K562 (cell line): ENCODE data around the gene DDX23. TPM values are rescaled to one million over a fixed set of nuclear protein-coding genes. Genes with fewer than 3 reads are reported as not detected.

ENCODE experiments used
- MYNN ChIP-seq, 2 experiments: sonication (generic); formaldehyde crosslinking in 1 of 2; IDR thresholded peaks; 2 replicates each; pipeline versions ENCODE4 v1.5.0 to v1.6.1; 2016 to 2020; ENCODE audit warnings: antibody characterized with exemption in 1 of 2, missing genetic modification reagents in 1 of 2
- PCBP2 ChIP-seq: fragments of 200-400 bp; formaldehyde crosslinking; IDR thresholded peaks from 2 replicates; pipeline ENCODE4 v1.6.1; 2018; ENCODE audit warnings: low read length, low read depth, mild to moderate bottlenecking, moderate library complexity; ENCODE audit not compliant: poor library complexity, severe bottlenecking
- STAT6 ChIP-seq: sonication (generic); formaldehyde crosslinking; IDR thresholded peaks from 2 replicates; pipeline ENCODE4 v1.8.1; 2023; ENCODE audit warnings: mild to moderate bottlenecking, missing genetic modification reagents
- polyA plus RNA-seq, 8 experiments: library from polyadenylated mRNA; depleted of rRNA in 4 of 8; stranded (reverse) in 5 of 8; unstranded in 3 of 8; fragments of >200 nt; fragmentation: Nextera tagmentation in 2 of 8; fragmentation: Illumina TruSeq in 1 of 8; extraction: Ambion mirVana in 2 of 8; extraction: Trizol in 1 of 8; gene quantifications; 2 replicates each; pipeline versions ENCODE4 v1.2.1 to v1.2.3, GENCODE V29; 2011 to 2014; ENCODE audit warnings: inconsistent platforms in 1 of 8, missing spikeins in 1 of 8
- total RNA-seq, 7 experiments: library from RNA; depleted of rRNA in 6 of 7; stranded (reverse); fragments of >200 nt in 6 of 7; fragmentation: Illumina TruSeq in 2 of 7; extraction: Trizol in 2 of 7; gene quantifications; 2 replicates each; pipeline versions ENCODE4 v1.2.1 to v1.2.3, GENCODE V29; 2011 to 2021; ENCODE audit warnings: low replicate concordance in 1 of 7
- TF ChIP-seq, protein P1 (sequence below), 2 experiments: fragments of 450-650 bp; IDR thresholded peaks; 2 replicates each; pipeline ENCODE4 v1.6.1; 2016; ENCODE audit warnings: mild to moderate bottlenecking in 2 of 2, borderline replicate concordance in 1 of 2, low read depth in 1 of 2, moderate library complexity in 1 of 2
- TF ChIP-seq, protein P2 (sequence below), 2 experiments: fragments of 450-650 bp in 1 of 2; IDR thresholded peaks; 2 replicates each; pipeline ENCODE4 v1.6.1; 2011 to 2017; ENCODE audit warnings: low read depth in 2 of 2, antibody characterized with exemption in 1 of 2, borderline replicate concordance in 1 of 2, low read length in 1 of 2, mild to moderate bottlenecking in 1 of 2, mixed read lengths in 1 of 2; ENCODE audit not compliant: control insufficient read depth in 1 of 2

Gene DDX23
- total and polyA plus RNA-seq, 9 of the 15 experiments (the other 6 are each of a cell fraction or from before 2014, with no cell fraction given), result 32.4 to 138 (median 104) TPM

DNA sequence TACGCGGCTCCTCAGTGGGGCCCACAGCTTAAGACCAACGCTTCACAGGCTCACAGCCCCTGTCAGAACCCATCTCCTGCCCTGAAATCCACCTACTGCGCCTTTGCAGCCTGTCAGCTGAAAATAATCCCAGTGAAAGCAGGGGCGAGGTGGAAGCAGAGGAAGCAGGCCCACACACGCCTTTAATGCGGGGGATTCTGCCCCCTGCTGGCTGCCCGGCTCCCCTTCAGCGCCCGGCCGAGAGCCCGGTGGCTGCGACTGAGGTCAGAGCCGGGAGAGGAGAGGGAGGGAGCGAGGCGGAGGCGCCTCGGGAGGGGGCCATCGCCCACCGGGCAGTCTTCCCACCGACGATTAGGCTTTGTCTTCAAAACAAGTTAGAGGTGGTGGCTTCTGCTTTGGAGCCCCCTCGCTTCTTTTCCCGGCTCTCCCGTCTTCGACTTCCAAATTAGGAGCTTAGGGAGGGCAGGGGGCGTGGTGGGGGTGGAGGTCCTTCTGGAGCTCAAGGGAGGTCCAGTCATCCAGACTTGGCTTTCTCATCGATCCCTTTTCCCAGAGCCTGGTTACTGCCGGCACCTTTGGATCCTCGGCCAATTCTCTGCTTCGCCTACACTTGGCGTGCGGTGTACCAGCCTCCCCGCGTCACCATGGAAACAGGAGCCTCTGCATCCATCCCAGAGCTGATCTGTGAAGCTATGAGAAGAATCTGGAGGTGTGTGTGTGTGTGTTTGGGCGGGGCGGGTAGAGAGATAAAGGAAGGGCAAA, 38.9 kb upstream of the DDX23 start (continued):
- TF ChIP-seq STAT6 (CRISPR knock-in tag), result no peak
- TF ChIP-seq, protein P1, sequence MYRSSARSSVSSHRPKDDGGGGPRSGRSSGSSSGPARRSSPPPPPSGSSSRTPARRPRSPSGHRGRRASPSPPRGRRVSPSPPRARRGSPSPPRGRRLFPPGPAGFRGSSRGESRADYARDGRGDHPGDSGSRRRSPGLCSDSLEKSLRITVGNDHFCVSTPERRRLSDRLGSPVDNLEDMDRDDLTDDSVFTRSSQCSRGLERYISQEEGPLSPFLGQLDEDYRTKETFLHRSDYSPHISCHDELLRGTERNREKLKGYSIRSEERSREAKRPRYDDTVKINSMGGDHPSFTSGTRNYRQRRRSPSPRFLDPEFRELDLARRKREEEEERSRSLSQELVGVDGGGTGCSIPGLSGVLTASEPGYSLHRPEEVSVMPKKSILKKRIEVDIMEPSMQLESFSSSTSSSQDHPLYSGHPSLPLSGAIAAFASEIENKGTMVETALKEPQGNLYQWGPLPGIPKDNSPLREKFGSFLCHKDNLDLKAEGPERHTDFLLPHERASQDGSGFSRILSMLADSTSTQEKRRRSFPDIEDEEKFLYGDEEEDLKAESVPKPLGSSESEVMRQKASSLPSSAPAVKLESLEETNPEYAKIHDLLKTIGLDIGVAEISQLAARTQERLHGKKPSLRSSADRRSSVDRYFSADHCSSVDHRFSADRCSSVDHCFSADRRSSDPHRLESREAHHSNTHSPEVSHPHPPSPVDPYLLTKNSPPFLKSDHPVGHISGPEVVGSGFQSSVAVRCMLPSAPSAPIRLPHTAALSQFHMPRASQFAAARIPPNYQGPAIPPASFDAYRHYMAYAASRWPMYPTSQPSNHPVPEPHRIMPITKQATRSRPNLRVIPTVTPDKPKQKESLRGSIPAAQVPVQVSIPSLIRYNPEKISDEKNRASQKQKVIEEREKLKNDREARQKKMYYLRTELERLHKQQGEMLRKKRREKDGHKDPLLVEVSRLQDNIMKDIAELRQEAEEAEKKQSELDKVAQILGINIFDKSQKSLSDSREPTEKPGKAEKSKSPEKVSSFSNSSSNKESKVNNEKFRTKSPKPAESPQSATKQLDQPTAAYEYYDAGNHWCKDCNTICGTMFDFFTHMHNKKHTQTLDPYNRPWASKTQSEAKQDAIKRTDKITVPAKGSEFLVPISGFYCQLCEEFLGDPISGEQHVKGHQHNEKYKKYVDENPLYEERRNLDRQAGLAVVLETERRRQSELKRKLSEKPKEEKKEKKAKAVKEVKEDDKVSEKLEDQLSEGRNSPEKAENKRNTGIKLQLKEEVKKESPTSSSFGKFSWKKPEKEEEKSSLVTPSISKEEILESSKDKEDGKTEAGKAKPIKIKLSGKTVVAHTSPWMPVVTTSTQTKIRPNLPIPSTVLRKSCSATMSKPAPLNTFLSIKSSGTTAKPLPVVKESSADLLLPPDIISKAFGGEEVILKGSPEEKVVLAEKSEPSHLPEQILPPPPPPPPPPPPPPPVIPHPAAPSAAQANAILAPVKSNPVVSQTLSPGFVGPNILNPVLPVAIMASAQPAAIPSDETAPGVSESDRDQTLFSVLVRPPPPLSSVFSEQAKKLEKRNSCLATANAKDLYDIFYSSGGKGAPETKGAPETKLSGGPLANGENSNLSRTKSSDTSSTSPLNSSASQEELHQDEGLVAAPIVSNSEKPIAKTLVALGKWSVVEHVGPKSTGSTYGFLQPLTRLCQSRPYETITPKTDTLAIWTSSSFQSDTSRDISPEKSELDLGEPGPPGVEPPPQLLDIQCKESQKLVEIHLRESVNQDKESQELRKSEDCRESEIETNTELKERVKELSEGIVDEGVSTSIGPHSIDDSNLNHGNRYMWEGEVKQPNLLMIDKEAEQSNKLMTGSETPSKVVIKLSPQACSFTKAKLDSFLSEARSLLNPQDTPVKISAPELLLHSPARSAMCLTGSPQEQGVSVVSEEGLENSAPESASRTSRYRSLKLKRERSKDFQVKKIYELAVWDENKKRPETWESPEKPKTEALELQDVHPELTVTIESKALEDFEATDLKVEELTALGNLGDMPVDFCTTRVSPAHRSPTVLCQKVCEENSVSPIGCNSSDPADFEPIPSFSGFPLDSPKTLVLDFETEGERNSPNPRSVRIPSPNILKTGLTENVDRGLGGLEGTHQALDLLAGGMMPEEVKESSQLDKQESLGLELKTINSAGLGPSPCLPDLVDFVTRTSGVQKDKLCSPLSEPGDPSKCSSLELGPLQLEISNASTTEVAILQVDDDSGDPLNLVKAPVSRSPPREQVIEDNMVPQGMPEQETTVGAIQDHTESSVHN (IDR thresholded peaks at IDR 0.05; ENCODE audit: borderline replicate concordance in 1 of 2, low read depth in 1 of 2), result no peak
- TF ChIP-seq, protein P2, sequence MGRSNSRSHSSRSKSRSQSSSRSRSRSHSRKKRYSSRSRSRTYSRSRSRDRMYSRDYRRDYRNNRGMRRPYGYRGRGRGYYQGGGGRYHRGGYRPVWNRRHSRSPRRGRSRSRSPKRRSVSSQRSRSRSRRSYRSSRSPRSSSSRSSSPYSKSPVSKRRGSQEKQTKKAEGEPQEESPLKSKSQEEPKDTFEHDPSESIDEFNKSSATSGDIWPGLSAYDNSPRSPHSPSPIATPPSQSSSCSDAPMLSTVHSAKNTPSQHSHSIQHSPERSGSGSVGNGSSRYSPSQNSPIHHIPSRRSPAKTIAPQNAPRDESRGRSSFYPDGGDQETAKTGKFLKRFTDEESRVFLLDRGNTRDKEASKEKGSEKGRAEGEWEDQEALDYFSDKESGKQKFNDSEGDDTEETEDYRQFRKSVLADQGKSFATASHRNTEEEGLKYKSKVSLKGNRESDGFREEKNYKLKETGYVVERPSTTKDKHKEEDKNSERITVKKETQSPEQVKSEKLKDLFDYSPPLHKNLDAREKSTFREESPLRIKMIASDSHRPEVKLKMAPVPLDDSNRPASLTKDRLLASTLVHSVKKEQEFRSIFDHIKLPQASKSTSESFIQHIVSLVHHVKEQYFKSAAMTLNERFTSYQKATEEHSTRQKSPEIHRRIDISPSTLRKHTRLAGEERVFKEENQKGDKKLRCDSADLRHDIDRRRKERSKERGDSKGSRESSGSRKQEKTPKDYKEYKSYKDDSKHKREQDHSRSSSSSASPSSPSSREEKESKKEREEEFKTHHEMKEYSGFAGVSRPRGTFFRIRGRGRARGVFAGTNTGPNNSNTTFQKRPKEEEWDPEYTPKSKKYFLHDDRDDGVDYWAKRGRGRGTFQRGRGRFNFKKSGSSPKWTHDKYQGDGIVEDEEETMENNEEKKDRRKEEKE (IDR thresholded peaks at IDR 0.05; ENCODE audit: borderline replicate concordance in 1 of 2, control insufficient read depth in 1 of 2, low read depth in 2 of 2, low read length in 1 of 2), result no peak
- no peak for TF ChIP-seq MYNN (IDR thresholded peaks at IDR 0.05)
- TF ChIP-seq MYNN (CRISPR knock-in tag; IDR thresholded peaks at IDR 0.05), result no peak
- TF ChIP-seq PCBP2, result no peak
